GM21515 (cell line): ENCODE measurements around the gene NEK7.
"Not testable (repeated sequence)": the region's sequence is repeated elsewhere in the genome, so short reads cannot be mapped to it uniquely, and the experiment has no call there.

Experiments used
- ATAC-seq: cut with Tn5 transposase; IDR thresholded peaks from one replicate; pipeline ENCODE4 v1.9.1; 2021; ENCODE audit not compliant: unreplicated experiment

The NEK7 gene

GRCh38 chr1:198278943-198279342, 122.1 kb downstream of the NEK7 start:
- ATAC-seq: no peak

- ATAC-seq: no peak
Measured at GRCh38 chr1:198280080-198280479, 123.3 kb downstream of the NEK7 start.

- no peak for ATAC-seq
Measured at GRCh38 chr1:198281911-198282310, 125.1 kb downstream of the NEK7 start.

- ATAC-seq: no peak
Measured at GRCh38 chr1:198283222-198283621, 126.4 kb downstream of the NEK7 start.

- no peak for ATAC-seq
Measured at GRCh38 chr1:198287916-198288315, 131.1 kb downstream of the NEK7 start.

GRCh38 chr1:198290089-198290683, 133.4 kb downstream of the NEK7 start:
- no peak for ATAC-seq

GRCh38 chr1:198291036-198291435, 134.2 kb downstream of the NEK7 start:
- ATAC-seq: no peak

GRCh38 chr1:198291924-198292323, 135.1 kb downstream of the NEK7 start:
- no peak for ATAC-seq

GRCh38 chr1:198295225-198295624, 138.4 kb downstream of the NEK7 start:
- ATAC-seq: no peak

- ATAC-seq: no peak
Measured at GRCh38 chr1:198295971-198296370, 139.2 kb downstream of the NEK7 start.

- ATAC-seq: no peak
Measured at GRCh38 chr1:198297281-198297680, 140.5 kb downstream of the NEK7 start.

- ATAC-seq: no peak
Measured at GRCh38 chr1:198298640-198299039, 141.8 kb downstream of the NEK7 start.

GRCh38 chr1:198300451-198300850, 143.7 kb downstream of the NEK7 start:
- no peak for ATAC-seq

- no peak for ATAC-seq
Measured at GRCh38 chr1:198304431-198304830, 147.6 kb downstream of the NEK7 start.

- not testable (repeated sequence) for ATAC-seq
Measured at GRCh38 chr1:198314817-198315216, 158.0 kb downstream of the NEK7 start.

GRCh38 chr1:198315331-198315730, 158.5 kb downstream of the NEK7 start:
- ATAC-seq: not testable (repeated sequence)

- no peak for ATAC-seq
Measured at GRCh38 chr1:198316546-198317100, 159.8 kb downstream of the NEK7 start.

GRCh38 chr1:198318085-198318484, 161.3 kb downstream of the NEK7 start:
- no peak for ATAC-seq

GRCh38 chr1:198320759-198321158, 164.0 kb downstream of the NEK7 start:
- no peak for ATAC-seq

GRCh38 chr1:198326232-198326631, 169.4 kb downstream of the NEK7 start:
- no peak for ATAC-seq

- no peak for ATAC-seq
Measured at GRCh38 chr1:198326915-198327314, 170.1 kb downstream of the NEK7 start.

GRCh38 chr1:198328458-198329032, 171.7 kb downstream of the NEK7 start:
- no peak for ATAC-seq
